Measurements from ENCODE around the gene OSBPL6. TPM values are rescaled to one million over a fixed set of nuclear protein-coding genes. Genes with fewer than 3 reads are reported as not detected.

Gene OSBPL6
- total RNA-seq, 1 experiment from 2014 or later, result 4.6 TPM

DNA sequence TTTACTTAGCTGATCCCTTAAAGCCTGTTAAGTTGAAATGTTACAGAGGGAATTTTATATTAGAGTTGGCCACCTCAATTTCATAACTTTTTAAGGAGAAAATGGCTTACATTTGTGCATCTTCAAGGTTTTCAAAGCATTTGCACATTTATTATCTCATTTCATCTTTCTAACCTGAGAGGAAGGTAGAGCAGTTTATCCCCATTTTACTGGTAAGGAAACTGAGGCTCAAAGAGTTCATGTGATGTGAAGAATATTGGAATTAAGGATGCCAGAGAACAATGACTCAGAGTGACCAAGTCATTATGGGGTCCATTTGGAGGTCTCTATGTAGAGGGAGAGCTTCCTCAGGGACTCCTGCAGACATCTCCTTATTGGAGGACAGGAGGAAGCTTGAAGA lies 221.7 kb downstream of the OSBPL6 start:
- Histone ChIP-seq H3K9ac (ENCODE audit: extremely low read depth, insufficient read length, low read length) (no peak overlapping the region), H3K27me3 (ENCODE audit: insufficient read depth, low read length) (no peaks in the 10 kb centered on the region), H2AK5ac (ENCODE audit: insufficient read length, low read length) (no peak overlapping the region), H2AFZ (ENCODE audit: low read length) (no peak overlapping the region), H3K79me1 (ENCODE audit: insufficient read depth, low read depth, low read length, poor library complexity, severe bottlenecking) (no peaks in the 10 kb centered on the region), H2BK5ac (ENCODE audit: insufficient read length, low read length) (no peak overlapping the region), H3K79me2 (ENCODE audit: insufficient read depth, low read length) (no peaks in the 10 kb centered on the region), H4K20me1 (ENCODE audit: control insufficient read depth, insufficient read depth, insufficient read length) (no peaks in the 10 kb centered on the region), H3K18ac (ENCODE audit: insufficient read length, low read depth, low read length) (no peak overlapping the region), H2BK20ac (ENCODE audit: low read depth, low read length, poor library complexity, severe bottlenecking) (no peak overlapping the region), H2BK15ac (ENCODE audit: low read depth, low read length) (no peak overlapping the region), H4K5ac (ENCODE audit: insufficient read length, low read depth, low read length) (no peak overlapping the region), H3K4ac (ENCODE audit: low read depth, low read length) (no peak overlapping the region), H3K9me3 (ENCODE audit: control insufficient read depth, low read depth, low read length) (no peaks in the 10 kb centered on the region), H3K23me2 (ENCODE audit: insufficient read length, low read depth, low read length, poor library complexity, severe bottlenecking) (peaks cover 3% of the 10 kb centered on the region), H3K23ac (ENCODE audit: insufficient read length, low read depth, low read length) (no peak overlapping the region), H3K4me1 (ENCODE audit: insufficient read depth, low read length) (no peaks in the 10 kb centered on the region), H4K8ac (replicated peaks; ENCODE audit: insufficient read length, low read depth, low read length) (no peak overlapping the region), H2BK120ac (ENCODE audit: low read depth, low read length, poor library complexity, severe bottlenecking) (no peak overlapping the region), H3K14ac (ENCODE audit: insufficient read depth, low read length) (no peak overlapping the region), H3T11ph (ENCODE audit: low read length) (no peak overlapping the region), H3K4me2 (ENCODE audit: insufficient read depth, insufficient read length, low read length) (no peak overlapping the region), H3K56ac (ENCODE audit: insufficient read length, low read depth, low read length) (no peak overlapping the region), H4K91ac (ENCODE audit: insufficient read length, low read depth, low read length) (no peak overlapping the region), H2BK12ac (ENCODE audit: insufficient read length, low read depth, low read length) (no peak overlapping the region), H3K27ac (ENCODE audit: insufficient read length, low read depth, low read length) (no peak overlapping the region)
- Mint-ChIP-seq H3K4me1 (peaks cover 10 to 16% of the 10 kb centered on the region in 2 experiments), H3K36me3 (ENCODE audit: insufficient read depth in 1 of 3, low read depth in 3 of 3) (no peaks in the 10 kb centered on the region), H3K9me3 (no peaks in the 10 kb centered on the region), H3K27me3 (ENCODE audit: low read depth) (no peaks in the 10 kb centered on the region), H3K27ac (no peak overlapping the region), H3K4me3 (no peak overlapping the region)
- TF ChIP-seq, protein P1, sequence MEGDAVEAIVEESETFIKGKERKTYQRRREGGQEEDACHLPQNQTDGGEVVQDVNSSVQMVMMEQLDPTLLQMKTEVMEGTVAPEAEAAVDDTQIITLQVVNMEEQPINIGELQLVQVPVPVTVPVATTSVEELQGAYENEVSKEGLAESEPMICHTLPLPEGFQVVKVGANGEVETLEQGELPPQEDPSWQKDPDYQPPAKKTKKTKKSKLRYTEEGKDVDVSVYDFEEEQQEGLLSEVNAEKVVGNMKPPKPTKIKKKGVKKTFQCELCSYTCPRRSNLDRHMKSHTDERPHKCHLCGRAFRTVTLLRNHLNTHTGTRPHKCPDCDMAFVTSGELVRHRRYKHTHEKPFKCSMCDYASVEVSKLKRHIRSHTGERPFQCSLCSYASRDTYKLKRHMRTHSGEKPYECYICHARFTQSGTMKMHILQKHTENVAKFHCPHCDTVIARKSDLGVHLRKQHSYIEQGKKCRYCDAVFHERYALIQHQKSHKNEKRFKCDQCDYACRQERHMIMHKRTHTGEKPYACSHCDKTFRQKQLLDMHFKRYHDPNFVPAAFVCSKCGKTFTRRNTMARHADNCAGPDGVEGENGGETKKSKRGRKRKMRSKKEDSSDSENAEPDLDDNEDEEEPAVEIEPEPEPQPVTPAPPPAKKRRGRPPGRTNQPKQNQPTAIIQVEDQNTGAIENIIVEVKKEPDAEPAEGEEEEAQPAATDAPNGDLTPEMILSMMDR (conservative IDR thresholded peaks at IDR 0.05), result no peak
- DNase-seq, result no peak

All from H9 (cell line).